Neural progenitor cell (in vitro differentiated cells): ENCODE data around the gene GSG1L. TPM values are rescaled to one million over a fixed set of nuclear protein-coding genes. Genes with fewer than 3 reads are reported as not detected.

Experiments used
- DNase-seq: peaks from one replicate; pipeline ENCODE4 v3.0.0-alpha.2; 2016; ENCODE audit warnings: low spot score
- H2AFZ ChIP-seq: fragments of 200-600 bp; sonication (generic); replicated peaks from 2 replicates; pipeline ENCODE4 v1.6.1; 2016; ENCODE audit warnings: antibody characterized with exemption
- H3F3A ChIP-seq: fragments of 200-600 bp; sonication (generic); 2 replicates; pipeline ENCODE4 v1.6.1; 2016; ENCODE audit warnings: antibody characterized with exemption, low read depth
- H3K27ac ChIP-seq: fragments of 200-600 bp; sonication (generic); 2 replicates; pipeline ENCODE4 v1.5.1; 2016; ENCODE audit warnings: mild to moderate bottlenecking
- H3K27me3 ChIP-seq: fragments of 200-600 bp; sonication (generic); 2 replicates; pipeline ENCODE4 v1.6.1; 2016; ENCODE audit warnings: mild to moderate bottlenecking, moderate library complexity
- H3K36me3 ChIP-seq: fragments of 200-600 bp; sonication (generic); 2 replicates; pipeline ENCODE4 v1.5.1; 2016
- H3K4me1 ChIP-seq: fragments of 200-600 bp; sonication (generic); 2 replicates; pipeline ENCODE4 v1.6.1; 2016; ENCODE audit warnings: mixed run types
- H3K4me2 ChIP-seq: fragments of 200-600 bp; sonication (generic); 2 replicates; pipeline ENCODE4 v1.6.1; 2016
- H3K4me3 ChIP-seq: fragments of 200-600 bp; sonication (generic); 2 replicates; pipeline ENCODE4 v1.5.1; 2016
- H3K79me2 ChIP-seq: fragments of 200-600 bp; sonication (generic); 2 replicates; pipeline ENCODE4 v1.6.1; 2016; ENCODE audit warnings: low read depth
- H3K9ac ChIP-seq: fragments of 200-600 bp; sonication (generic); 2 replicates; pipeline ENCODE4 v1.6.1; 2016
- H3K9me3 ChIP-seq: fragments of 200-600 bp; sonication (generic); 2 replicates; pipeline ENCODE4 v1.5.1; 2016; ENCODE audit warnings: low read depth
- H4K20me1 ChIP-seq: fragments of 200-600 bp; sonication (generic); 2 replicates; pipeline ENCODE4 v1.6.1; 2016; ENCODE audit warnings: low read depth
- H3K27ac Mint-ChIP-seq: 3 replicates; pipeline ENCODE4 v1.8.0; 2021; ENCODE audit warnings: mixed read lengths
- H3K27me3 Mint-ChIP-seq: 2 replicates; pipeline ENCODE4 v1.8.0; 2022; ENCODE audit warnings: low read depth, mild to moderate bottlenecking, inconsistent platforms, moderate library complexity, mixed read lengths; ENCODE audit not compliant: insufficient read depth
- H3K36me3 Mint-ChIP-seq: 3 replicates; pipeline ENCODE4 v1.8.0; 2021; ENCODE audit warnings: mixed read lengths
- H3K4me1 Mint-ChIP-seq: 3 replicates; pipeline ENCODE4 v1.8.0; 2021; ENCODE audit warnings: mixed read lengths
- H3K4me3 Mint-ChIP-seq: 3 replicates; pipeline ENCODE4 v1.8.0; 2021; ENCODE audit warnings: mild to moderate bottlenecking, moderate library complexity, mixed read lengths
- H3K9me3 Mint-ChIP-seq: 3 replicates; pipeline ENCODE4 v1.8.0; 2020; ENCODE audit warnings: mixed read lengths
- EZH2 ChIP-seq: fragments of 200-600 bp; sonication (generic); IDR thresholded peaks from 2 replicates; pipeline ENCODE4 v1.6.1; 2017; ENCODE audit warnings: antibody characterized with exemption, mild to moderate bottlenecking, moderate library complexity
- EZH2phosphoT487 ChIP-seq: fragments of 200-600 bp; sonication (generic); IDR thresholded peaks from 2 replicates; pipeline ENCODE4 v1.6.1; 2017; ENCODE audit warnings: antibody characterized with exemption
- total RNA-seq: library from RNA; depleted of rRNA; stranded (reverse); fragments of >200 nt; gene quantifications from 2 replicates; pipeline ENCODE4 v1.2.3, GENCODE V29; 2015; ENCODE audit warnings: low replicate concordance
- TF ChIP-seq, protein P1 (sequence below): fragments of 200-600 bp; sonication (generic); IDR thresholded peaks from 2 replicates; pipeline ENCODE4 v1.5.1; 2017; ENCODE audit warnings: antibody characterized with exemption, mild to moderate bottlenecking

The GSG1L gene
- total RNA-seq, 1 donor from 2014 or later: not detected

DNA sequence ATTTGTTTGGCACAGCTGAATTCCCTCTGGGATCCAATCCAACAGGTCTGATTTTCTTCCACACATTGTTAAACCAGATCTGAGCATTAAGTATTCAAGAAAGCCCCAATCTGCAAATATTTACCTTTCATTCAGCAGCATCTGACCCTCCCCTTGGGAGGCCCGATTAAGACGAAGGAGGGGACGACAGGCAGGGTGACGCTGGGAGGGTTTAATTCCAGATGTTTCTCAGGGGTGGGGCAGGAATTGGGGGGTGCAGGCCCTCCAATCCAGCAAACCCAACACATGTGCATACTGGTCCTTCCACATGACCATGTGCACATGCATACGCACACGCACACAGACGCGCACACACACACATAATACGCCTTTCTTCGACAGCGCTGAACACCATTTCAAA, 240.5 kb downstream of the GSG1L start:
- Mint-ChIP-seq H3K4me3 (no peak overlapping the region), H3K27ac (peak overlapping the region; percentile 57), H3K36me3 (no peaks in the 10 kb centered on the region), H3K4me1 (no peaks in the 10 kb centered on the region), H3K9me3 (no peaks in the 10 kb centered on the region), H3K27me3 (peaks cover 7% of the 10 kb centered on the region)
- Histone ChIP-seq H3K36me3 (no peaks in the 10 kb centered on the region), H3K4me2 (no peak overlapping the region), H3K4me3 (no peak overlapping the region), H3K27me3 (no peaks in the 10 kb centered on the region), H3K79me2 (no peaks in the 10 kb centered on the region), H4K20me1 (no peaks in the 10 kb centered on the region), H3F3A (no peaks in the 10 kb centered on the region), H3K9me3 (no peaks in the 10 kb centered on the region), H3K4me1 (no peaks in the 10 kb centered on the region), H3K9ac (no peak overlapping the region), H3K27ac (no peak overlapping the region), H2AFZ (no peak overlapping the region)
- TF ChIP-seq EZH2 (no peak), EZH2phosphoT487 (no peak)
- TF ChIP-seq, protein P1, sequence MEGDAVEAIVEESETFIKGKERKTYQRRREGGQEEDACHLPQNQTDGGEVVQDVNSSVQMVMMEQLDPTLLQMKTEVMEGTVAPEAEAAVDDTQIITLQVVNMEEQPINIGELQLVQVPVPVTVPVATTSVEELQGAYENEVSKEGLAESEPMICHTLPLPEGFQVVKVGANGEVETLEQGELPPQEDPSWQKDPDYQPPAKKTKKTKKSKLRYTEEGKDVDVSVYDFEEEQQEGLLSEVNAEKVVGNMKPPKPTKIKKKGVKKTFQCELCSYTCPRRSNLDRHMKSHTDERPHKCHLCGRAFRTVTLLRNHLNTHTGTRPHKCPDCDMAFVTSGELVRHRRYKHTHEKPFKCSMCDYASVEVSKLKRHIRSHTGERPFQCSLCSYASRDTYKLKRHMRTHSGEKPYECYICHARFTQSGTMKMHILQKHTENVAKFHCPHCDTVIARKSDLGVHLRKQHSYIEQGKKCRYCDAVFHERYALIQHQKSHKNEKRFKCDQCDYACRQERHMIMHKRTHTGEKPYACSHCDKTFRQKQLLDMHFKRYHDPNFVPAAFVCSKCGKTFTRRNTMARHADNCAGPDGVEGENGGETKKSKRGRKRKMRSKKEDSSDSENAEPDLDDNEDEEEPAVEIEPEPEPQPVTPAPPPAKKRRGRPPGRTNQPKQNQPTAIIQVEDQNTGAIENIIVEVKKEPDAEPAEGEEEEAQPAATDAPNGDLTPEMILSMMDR: no peak
- no peak for DNase-seq

DNA sequence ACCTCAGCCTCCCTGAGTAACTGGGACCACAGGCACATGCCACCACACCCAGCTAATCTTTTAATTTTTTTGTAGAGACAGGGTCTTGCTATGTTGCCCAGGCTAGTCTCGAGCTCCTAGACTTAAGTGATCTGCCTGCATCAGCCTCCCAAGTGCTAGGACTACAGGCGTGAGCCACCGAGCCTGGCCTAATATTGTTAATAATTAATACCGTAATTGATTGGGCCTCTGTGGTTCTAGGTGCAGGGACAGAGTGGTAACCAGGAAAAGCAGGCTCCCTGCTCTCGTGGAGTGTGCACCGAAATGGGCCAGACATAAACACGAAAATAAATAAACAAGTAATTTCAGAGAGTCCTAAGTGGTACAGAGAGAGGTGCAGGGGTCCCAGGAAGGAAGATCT, 241.0 kb downstream of the GSG1L start:
- Mint-ChIP-seq H3K9me3 (no peaks in the 10 kb centered on the region), H3K4me3 (no peak overlapping the region), H3K27me3 (peaks cover 3% of the 10 kb centered on the region), H3K4me1 (no peaks in the 10 kb centered on the region), H3K27ac (no peak overlapping the region), H3K36me3 (no peaks in the 10 kb centered on the region)
- no peaks in the 10 kb centered on the region for H3K9me3 ChIP-seq
- H3K79me2 ChIP-seq: no peaks in the 10 kb centered on the region
- H3K27me3 ChIP-seq: no peaks in the 10 kb centered on the region
- no peaks in the 10 kb centered on the region for H3K4me1 ChIP-seq
- H3K4me3 ChIP-seq: no peak overlapping the region
- H3K27ac ChIP-seq: no peak overlapping the region
- no peak for TF ChIP-seq EZH2
- TF ChIP-seq EZH2phosphoT487: no peak
- TF ChIP-seq, protein P1: no peak
- H3F3A ChIP-seq: no peaks in the 10 kb centered on the region
- no peak for DNase-seq
- no peak overlapping the region for H3K9ac ChIP-seq
- H2AFZ ChIP-seq: no peak overlapping the region
- H3K36me3 ChIP-seq: no peaks in the 10 kb centered on the region
- no peak overlapping the region for H3K4me2 ChIP-seq
- no peaks in the 10 kb centered on the region for H4K20me1 ChIP-seq

DNA sequence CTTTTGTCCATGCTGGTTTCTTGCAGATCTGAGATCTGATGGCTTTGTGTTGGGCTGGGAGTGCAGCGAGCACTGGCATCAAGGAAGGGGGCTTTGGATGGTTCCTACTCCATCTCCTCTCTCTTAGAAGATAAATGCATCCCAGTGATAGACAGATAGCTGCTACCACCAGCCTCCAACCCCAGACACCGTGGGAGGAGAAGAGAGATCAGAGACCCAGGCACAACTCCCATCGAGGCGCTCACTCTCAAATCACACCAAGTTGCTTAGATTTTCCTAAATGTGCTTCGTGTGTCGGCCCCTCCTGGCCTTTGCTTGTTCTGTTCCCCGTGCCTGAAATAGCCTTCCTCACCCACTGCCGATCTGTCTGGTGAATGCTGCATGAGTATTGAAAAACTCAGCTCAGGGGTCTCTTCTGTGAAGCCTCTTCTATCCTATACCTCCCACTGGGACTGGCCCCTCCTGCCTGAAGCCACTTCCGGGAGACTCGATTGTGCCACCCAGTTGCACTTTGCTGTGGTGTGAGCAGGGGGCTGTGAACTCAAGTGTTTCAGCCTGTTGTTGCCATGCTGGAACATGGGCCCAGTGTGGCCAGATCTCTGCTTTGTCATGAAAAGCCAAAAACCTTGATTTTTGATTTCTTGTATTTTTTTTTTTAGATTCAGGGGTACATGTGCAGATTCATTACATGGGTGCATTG, 242.7 kb downstream of the GSG1L start:
- no peak for DNase-seq
- Histone ChIP-seq H3K4me1 (no peaks in the 10 kb centered on the region), H3K27me3 (no peaks in the 10 kb centered on the region), H3F3A (no peaks in the 10 kb centered on the region), H2AFZ (no peak overlapping the region), H3K36me3 (no peaks in the 10 kb centered on the region), H3K9ac (no peak overlapping the region), H4K20me1 (no peaks in the 10 kb centered on the region), H3K79me2 (no peaks in the 10 kb centered on the region), H3K4me3 (no peak overlapping the region), H3K4me2 (no peak overlapping the region), H3K27ac (no peak overlapping the region), H3K9me3 (no peaks in the 10 kb centered on the region)
- H3K36me3 Mint-ChIP-seq: no peaks in the 10 kb centered on the region
- H3K4me1 Mint-ChIP-seq: no peaks in the 10 kb centered on the region
- TF ChIP-seq, protein P1: no peak
- TF ChIP-seq EZH2phosphoT487 (no peak), EZH2 (no peak)
- no peak overlapping the region for H3K4me3 Mint-ChIP-seq
- peaks cover 10% of the 10 kb centered on the region for H3K27me3 Mint-ChIP-seq
- H3K9me3 Mint-ChIP-seq: no peaks in the 10 kb centered on the region
- H3K27ac Mint-ChIP-seq: peak overlapping the region; percentile 6
